ENCODE measurements around the gene IRX4.

The IRX4 gene

GRCh38 chr5:1882337-1883119, at the start of gene IRX4:
Gene IRX4, minus strand, starts transcription at chr5:1882925. Its CDS starts 278 bp downstream, at chr5:1882647.
- no peak for DNase-seq

- no peak for DNase-seq
Observed at GRCh38 chr5:1931604-1932231, 49.0 kb upstream of the IRX4 start.

- no peak for DNase-seq
Observed at GRCh38 chr5:1930880-1931603, 48.3 kb upstream of the IRX4 start.

DNA sequence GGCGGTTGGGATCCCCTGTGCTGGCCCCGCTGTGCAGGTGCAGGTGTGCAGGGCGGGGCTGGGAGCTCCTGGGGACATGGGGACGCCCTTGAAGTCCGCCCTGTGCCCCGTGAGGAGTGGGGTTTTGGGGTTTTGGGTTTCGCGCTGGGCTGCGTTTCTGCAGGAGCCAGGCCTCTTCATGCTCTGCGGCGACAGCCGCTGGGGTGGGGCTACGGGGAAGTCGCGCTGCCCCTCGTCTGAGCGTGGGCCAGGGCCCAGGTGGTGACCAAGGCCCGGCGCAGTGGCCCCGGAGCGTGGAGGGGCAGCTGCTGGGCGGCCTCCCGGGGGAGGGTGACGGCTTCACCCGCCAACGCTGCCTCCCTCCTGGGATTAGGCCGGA, 47.8 kb upstream of the IRX4 start:
- no peak for DNase-seq

DNA sequence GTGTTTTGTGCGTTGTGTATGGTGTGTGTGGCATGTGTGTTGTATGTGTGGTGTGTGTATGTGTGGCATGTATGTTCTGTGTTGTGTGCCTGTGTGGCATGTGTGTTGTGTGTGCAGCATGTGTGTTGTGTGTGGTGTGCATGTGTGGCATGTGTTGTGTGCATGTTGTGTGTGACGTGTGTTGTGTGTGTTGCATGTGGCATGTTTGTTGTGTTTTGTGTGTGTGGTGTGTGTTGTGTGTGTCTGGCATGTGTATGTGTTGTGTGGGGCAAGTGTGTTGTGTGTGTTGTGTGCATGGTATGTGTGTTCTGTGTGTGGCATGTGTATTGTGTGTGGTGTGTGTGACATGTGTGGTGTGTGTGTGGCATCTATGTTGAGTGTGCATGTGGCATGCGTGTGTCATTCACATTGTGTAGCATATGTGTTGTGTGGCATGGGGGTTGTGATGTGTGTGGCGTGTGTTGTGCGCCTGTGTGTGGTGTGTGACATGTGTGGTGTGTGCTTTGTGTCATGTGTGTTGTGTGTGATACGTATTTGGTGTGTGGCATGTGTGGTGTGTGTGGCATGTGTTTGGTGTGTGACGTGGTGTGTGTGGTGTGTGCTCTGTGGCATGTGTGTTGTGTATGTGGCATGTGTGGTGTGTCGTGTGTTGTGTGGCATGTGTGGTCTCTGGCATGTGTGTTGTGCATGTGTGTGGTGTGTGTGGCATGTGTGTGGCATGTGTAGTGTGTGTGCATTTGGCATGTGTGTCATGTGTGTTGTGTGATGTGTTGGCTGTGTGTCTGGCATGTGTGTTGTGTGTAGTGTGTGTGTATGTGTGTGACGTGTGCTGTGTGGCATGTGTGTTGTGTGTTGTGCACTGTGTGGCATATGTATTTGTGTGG, 46.6 kb upstream of the IRX4 start:
- DNase-seq: no peak

DNA sequence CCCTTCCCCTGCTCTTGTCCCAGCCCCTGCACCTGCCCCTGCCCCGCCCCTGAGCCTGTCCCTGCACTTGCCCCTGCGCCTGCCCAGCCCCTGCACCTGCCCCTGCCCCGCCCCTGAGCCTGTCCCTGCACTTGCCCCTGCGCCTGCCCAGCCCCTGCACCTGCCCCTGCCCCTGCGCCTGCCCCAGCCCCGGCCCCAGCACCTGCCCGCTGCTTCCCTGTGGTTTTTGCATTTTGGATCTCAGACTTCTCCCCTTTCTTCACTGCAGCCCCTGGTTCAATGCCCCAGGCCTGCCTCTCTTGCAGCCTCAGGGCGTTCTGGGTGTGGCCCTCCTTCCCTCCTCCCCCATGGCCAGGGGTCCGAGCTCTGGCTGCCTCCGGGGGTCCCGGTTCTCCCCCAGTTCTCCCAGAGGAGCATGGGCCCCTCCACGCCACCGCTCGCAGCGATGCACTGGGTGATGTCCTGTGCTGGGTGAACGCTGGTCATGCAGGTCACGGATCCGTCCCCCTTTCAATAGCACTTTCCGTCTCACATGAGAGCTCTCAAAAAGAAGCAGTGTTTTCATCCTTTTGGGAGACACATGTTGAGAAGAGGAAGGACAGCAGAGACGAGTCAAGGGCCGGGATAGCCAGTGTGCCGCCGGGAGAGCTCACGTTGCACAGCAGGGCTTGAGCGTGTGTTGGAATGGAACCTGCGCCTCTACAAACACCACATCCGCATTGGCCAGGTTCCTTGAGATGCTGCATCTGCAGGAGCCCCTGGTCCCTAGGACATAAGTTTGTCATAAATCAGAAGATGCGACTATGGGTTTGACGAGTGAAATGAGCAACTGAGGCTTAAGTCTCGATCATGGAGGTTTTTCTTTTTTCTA, 44.0 kb upstream of the IRX4 start:
- no peak for DNase-seq

DNA sequence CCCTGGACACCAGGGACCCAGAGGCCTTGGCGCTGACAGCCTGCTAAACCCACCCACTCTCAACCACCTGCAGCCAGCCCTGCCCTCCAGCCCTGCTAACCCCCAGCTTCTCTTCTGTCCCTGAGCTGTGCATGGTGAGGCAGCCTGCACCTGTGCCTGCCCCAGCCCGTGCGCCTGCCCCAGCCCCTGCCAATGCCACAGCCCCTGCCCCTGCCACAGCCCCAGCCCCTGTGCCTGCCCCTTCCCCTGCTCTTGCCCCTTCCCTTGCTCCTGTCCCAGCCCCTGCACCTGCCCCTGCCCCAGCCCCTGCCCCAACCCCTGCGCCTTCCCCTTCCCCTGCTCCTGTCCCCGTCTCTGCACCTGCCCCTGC, 43.3 kb upstream of the IRX4 start:
- DNase-seq: no peak

GRCh38 chr5:1925111-1926070, 42.7 kb upstream of the IRX4 start:
- no peak for DNase-seq

- DNase-seq: no peak
Observed at GRCh38 chr5:1923766-1924165, 41.0 kb upstream of the IRX4 start.

DNA sequence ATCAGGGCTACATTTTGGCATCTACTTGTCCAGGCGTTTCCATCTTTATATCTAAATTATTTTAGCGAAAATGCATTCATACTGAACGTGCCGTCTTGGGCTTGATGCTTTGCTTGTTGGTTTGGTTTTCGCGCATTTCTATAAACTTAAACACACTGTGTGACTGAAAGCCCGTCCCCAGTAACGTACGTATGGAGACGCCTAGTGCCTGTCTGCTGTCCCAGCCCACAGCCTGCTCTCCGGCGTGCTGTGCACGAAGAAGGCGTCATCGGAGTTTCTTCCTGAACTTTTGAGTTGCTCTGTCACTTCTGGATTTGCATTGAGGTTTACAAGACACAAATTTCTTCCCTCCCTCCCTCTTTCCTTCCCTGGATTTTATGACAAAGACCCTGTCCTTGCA, 40.6 kb upstream of the IRX4 start:
- DNase-seq: no peak

DNA sequence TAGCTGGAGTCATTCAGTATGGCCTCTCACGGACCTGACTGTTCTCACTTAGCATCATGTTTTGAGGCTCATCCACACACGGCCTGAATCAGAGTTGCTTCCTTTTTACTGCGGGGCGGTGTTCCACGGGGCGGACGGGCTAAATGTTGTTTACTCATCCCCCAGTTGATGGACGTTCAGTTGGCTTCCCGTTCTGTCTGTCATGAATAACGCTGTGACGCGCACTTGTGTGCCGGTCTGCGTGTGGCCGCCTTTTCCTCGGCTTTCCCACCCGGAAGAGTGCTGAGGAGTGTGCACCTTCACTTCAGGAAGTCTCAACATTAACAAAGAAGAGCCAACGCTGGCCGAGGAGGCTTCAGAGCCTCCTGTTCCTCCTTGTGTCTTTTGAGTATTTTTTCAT, 39.0 kb upstream of the IRX4 start:
- no peak for DNase-seq

DNA sequence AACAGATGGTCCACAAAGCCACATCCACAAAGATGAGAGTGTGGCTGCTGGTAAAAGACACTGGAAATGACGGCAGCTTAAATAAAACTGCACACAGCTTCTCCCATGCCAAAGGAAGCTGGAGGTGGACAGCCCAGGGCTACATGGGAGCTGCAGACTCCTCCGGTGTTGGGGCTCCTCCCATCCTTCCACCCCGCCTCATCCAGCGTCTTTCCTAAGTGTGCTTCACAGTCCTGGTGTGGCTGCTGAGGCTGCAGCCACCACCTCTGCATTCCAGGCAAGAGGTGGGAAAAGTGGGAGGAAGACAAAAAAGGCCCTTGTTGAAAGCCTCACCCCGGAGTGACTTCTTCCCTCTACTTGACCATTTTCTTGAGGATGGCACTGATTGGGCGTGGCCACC, 37.0 kb upstream of the IRX4 start:
- DNase-seq: no peak

- DNase-seq: no peak
Observed at GRCh38 chr5:1919209-1919566, 36.5 kb upstream of the IRX4 start.

DNA sequence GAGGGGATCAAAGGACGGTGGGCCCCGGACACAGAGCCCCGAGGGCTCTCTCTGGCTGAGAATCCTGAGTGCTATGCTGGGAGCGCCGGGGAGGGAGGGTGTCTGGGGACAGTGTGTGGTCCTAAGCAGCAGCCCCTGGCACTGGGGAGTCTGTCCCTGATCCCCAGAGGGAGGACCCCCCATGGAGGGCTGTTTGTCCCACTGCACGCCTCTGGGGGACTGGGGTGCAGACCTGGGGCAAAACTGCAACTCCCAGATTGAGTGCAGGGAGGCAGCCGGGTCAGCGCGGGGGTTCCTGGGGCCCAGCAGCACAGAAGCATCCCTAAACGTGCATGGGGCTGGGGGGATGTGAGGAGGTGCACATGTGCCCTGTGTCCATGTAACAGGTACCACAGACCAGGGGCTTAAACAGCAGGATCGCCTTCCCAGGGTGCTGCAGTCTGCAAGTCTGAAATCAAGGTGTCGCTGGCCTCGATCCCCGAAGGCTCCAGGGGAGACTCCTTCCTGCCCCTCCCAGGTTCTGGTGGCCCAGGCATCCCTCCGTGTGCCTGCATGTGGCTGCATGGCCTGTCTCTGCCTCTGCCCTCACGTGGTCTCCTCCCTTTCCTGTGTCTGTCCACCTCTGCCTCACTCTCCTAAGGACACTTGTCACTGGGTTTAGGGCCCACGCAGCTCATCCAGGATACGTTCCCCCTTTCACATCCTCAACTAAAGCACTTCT, 35.9 kb upstream of the IRX4 start:
- no peak for DNase-seq

DNA sequence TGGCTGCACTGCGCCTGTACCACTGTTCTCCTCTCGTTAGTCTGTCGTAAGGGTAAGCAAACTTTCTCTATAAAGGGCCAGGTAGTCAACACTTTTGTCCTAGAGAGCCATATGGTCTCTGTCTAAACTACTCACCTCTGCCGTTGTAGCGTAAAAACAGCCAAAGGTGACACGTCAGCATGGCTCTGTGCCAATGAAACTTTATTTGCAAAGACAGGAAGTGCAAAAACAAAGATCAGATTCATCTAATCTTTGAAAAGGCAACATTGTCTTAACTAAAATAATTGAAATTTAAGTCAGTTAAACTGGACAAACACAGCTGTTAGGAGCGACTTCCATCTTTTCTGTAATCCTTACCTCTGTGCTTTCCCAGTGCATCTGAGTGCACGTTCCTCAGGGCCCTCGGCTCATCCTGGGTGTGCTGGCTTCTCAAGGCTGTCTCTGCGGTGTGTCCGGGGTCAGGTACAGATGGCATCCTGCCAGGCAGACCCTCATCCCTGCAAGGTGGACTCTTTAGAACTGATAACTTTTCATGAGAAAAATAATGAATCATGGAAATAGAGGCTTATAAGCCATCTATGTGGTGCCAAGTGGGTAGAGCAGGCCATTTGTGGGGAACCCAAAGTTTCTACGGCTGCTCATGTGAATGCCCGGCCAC, 35.2 kb upstream of the IRX4 start:
- no peak for DNase-seq

GRCh38 chr5:1916041-1917001, 33.6 kb upstream of the IRX4 start:
- DNase-seq: no peak

DNA sequence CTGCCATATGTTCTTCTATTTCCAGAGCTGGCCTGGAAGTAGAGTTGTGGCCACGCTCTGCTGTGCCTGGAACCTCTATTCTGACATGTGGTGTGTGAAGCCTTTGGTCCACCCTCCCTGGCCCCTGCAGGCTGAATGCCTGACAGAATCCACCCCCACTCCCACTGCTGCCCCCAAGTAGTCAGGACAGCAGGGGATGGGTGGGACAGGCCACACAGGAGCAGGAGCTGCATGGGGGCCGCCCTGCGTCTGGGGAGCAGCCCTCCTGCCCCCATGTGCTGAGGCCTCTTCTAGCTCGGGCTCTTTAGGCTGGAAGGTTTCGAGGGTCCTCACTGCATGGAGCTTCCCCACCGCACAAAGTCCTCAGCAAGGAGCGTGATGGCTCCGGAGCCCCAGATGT, 32.6 kb upstream of the IRX4 start:
- DNase-seq: no peak

DNA sequence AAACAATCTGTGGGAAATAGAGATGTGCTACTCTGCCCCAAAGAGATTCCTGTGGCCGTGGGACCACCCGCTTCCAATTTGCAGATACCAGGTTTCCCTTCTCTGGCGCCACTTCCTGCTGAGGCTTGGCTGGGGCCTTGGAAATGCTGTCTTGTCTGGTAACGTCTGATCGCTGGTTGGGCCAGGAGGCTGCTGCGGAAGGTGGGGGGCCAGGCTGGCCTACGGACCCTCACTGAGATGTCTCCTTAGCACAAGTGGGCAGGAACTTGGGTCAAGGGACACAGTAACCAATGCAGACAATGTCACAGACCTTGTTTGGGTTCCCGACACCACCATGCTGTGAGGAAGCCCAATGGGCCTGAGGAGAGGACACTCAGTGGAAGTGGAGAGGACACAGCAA, 31.7 kb upstream of the IRX4 start:
- no peak for DNase-seq

GRCh38 chr5:1913578-1913977, 30.9 kb upstream of the IRX4 start:
- no peak for DNase-seq

Data from NCI-H1436 treated with DMSO at 0.1 percent for 48 hours (cell line).